Gastroesophageal sphincter (tissue), 4 donors: ENCODE data around the gene MBL2. TPM values are rescaled to one million over a fixed set of nuclear protein-coding genes. Genes with fewer than 3 reads are reported as not detected.

Source experiments
- ATAC-seq: fragments of 150-250 bp; one replicate; pipeline ENCODE4 v1.9.1; 2016; ENCODE audit warnings: mild to moderate bottlenecking, moderate library complexity
- H3K27ac ChIP-seq, 4 donors: fragments of 200-600 bp; sonication (generic) in 3 of 4; 1 replicate in 3 of 4; 2 replicates in 1 of 4; pipeline ENCODE4 v1.5.1; 2016 to 2019
- H3K27me3 ChIP-seq: fragments of 200-600 bp; sonication (generic); one replicate; pipeline ENCODE4 v1.5.1; 2019
- H3K36me3 ChIP-seq, 2 donors: fragments of 200-600 bp; sonication (generic); one replicate each; pipeline ENCODE4 v1.5.1; 2019; ENCODE audit warnings: control low read depth in 1 of 2
- H3K4me1 ChIP-seq, 3 donors: fragments of 200-600 bp; sonication (generic); 1 replicate in 2 of 3; 2 replicates in 1 of 3; pipeline ENCODE4 v1.5.1; 2016 to 2019; ENCODE audit warnings: control low read depth in 2 of 3
- H3K4me3 ChIP-seq, 2 donors: fragments of 200-600 bp; sonication (generic); one replicate each; pipeline ENCODE4 v1.5.1; 2019; ENCODE audit warnings: mild to moderate bottlenecking in 1 of 2, moderate library complexity in 1 of 2
- H3K9me3 ChIP-seq, 3 donors: fragments of 200-600 bp; sonication (generic); one replicate each; pipeline ENCODE4 v1.5.1; 2017 to 2019; ENCODE audit warnings: control low read depth in 2 of 3
- EP300 ChIP-seq: sonication (generic); formaldehyde crosslinking; IDR thresholded peaks from one replicate; pipeline ENCODE4 v1.6.1; 2017; ENCODE audit warnings: antibody characterized with exemption, mild to moderate bottlenecking
- POLR2A ChIP-seq, 2 donors: fragments of 450-650 bp; IDR thresholded peaks; one replicate each; pipeline ENCODE4 v1.6.1; 2017; ENCODE audit warnings: antibody characterized with exemption in 2 of 2, mild to moderate bottlenecking in 2 of 2, moderate library complexity in 1 of 2
- POLR2AphosphoS5 ChIP-seq: sonication (generic); formaldehyde crosslinking; IDR thresholded peaks from one replicate; pipeline ENCODE4 v1.6.1; 2017; ENCODE audit warnings: antibody characterized with exemption
- whole genome bisulfite sequencing, 2 donors: methylation state at CpG; one replicate each; pipeline ENCODE4 v1.1.5; 2018; ENCODE audit warnings: low coverage in 1 of 2; 5-methylcytosine and 5-hydroxymethylcytosine counted together
- total RNA-seq, 4 donors: library from RNA; depleted of rRNA; stranded (reverse); fragments of >200 nt; gene quantifications; one replicate each; pipeline ENCODE4 v1.1.0, GENCODE V29; 2016
- TF ChIP-seq, protein P1 (sequence below), 4 experiments: fragments of 200-600 bp in 2 of 4; fragments of 450-650 bp in 2 of 4; sonication (generic) in 1 of 4; IDR thresholded peaks; one replicate each; pipeline ENCODE4 v1.5.1; 2017 to 2019; ENCODE audit warnings: antibody characterized with exemption in 4 of 4, mild to moderate bottlenecking in 2 of 4, moderate library complexity in 2 of 4

Gene MBL2
- total RNA-seq, 4 donors from 2014 or later = not detected

DNA sequence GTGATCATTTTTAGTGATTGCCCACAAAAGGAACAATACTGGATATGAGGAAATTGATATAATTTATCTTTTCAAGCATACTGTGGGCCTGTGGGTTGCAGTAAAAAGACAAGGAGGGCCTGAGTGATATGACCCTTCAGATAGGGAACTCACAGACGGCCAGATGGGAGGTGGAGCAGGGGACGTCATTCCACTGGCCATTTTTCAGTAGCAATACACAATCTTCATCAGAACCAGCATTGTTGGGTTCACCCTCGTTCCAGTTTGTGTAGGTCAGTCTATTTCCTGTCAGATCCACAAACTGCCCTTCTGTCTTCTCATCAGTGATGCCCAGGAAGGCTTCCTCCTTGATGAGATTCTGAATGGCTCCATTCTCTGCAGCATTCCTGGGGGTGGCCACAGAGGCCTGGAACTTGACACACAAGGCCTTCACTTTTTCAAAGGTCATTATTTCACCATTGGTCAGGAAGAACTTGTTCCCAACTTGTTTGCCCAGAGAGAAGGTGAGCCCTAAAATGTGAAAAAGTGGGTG, 4.5 kb downstream of the MBL2 start:
- TF ChIP-seq POLR2A (IDR thresholded peaks at IDR 0.05) (no peak), POLR2AphosphoS5 (no peak)
- H3K27me3 ChIP-seq = no peaks in the 10 kb centered on the region
- no peaks in the 10 kb centered on the region for H3K36me3 ChIP-seq
- no peak overlapping the region for H3K4me3 ChIP-seq
- no peak overlapping the region for H3K27ac ChIP-seq
- WGBS, 2 donors = 67 to 79% methylated on average over 3 of the region's 3 CpGs
- H3K4me1 ChIP-seq = no peaks in the 10 kb centered on the region
- ATAC-seq = no peak
- H3K9me3 ChIP-seq = no peaks in the 10 kb centered on the region

DNA sequence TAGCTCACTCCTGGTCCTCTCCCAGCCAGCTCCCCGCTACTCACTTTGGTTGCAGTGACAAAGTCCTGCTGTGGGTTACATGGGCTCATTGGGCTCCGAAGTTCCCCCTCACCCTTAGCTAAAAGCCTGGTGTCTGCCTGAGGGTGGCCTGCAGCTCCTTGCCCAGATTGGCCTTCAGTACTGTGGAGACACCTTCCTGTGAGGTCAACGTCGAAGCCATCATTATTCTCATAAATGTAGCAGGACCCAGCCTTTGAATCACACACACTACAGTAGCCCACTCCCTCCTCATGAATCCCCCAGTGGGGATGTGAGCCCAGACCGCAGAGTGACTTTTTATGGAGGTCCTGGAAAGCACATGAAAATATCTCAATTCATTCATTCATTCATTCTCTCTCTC, 10.5 kb downstream of the MBL2 start:
- no peaks in the 10 kb centered on the region for H3K4me1 ChIP-seq

DNA sequence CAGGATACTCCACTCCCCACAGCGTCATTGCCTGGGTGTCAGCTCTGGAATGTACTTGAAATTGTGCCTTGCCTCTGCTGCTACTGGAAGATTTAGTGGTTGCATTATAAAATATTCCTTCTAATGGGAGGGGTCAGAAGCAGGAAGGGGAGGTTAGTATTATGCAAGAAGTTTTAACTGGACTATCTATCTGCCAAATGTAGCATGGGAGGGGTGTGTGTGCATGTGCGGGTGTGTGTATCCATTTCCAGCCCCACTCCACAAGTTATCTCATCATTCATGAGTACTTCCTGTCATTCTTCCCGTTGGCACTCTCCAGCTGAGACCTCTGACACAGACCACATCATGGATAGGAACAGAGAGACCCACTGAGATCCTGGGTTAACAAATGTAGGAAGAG, 13.4 kb downstream of the MBL2 start:
- no peak for ATAC-seq
- no peak overlapping the region for H3K27ac ChIP-seq
- H3K36me3 ChIP-seq = no peaks in the 10 kb centered on the region
- no peak overlapping the region for H3K4me3 ChIP-seq
- WGBS, 2 donors = 29 to 67% methylated on average over 1 to 3 of the region's 3 CpGs
- no peaks in the 10 kb centered on the region for H3K9me3 ChIP-seq
- H3K27me3 ChIP-seq = no peaks in the 10 kb centered on the region
- H3K4me1 ChIP-seq = no peaks in the 10 kb centered on the region
- TF ChIP-seq, protein P1, sequence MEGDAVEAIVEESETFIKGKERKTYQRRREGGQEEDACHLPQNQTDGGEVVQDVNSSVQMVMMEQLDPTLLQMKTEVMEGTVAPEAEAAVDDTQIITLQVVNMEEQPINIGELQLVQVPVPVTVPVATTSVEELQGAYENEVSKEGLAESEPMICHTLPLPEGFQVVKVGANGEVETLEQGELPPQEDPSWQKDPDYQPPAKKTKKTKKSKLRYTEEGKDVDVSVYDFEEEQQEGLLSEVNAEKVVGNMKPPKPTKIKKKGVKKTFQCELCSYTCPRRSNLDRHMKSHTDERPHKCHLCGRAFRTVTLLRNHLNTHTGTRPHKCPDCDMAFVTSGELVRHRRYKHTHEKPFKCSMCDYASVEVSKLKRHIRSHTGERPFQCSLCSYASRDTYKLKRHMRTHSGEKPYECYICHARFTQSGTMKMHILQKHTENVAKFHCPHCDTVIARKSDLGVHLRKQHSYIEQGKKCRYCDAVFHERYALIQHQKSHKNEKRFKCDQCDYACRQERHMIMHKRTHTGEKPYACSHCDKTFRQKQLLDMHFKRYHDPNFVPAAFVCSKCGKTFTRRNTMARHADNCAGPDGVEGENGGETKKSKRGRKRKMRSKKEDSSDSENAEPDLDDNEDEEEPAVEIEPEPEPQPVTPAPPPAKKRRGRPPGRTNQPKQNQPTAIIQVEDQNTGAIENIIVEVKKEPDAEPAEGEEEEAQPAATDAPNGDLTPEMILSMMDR (IDR thresholded peaks at IDR 0.05) = no peak
- TF ChIP-seq POLR2A (IDR thresholded peaks at IDR 0.05) (no peak), POLR2AphosphoS5 (no peak), EP300 (no peak)

More for the DNA sequence above, 10.5 kb downstream of the MBL2 start:
- TF ChIP-seq EP300 = no peak
- TF ChIP-seq POLR2A (IDR thresholded peaks at IDR 0.05) = no peak
- TF ChIP-seq POLR2AphosphoS5 = no peak
- no peak overlapping the region for H3K27ac ChIP-seq
- no peaks in the 10 kb centered on the region for H3K9me3 ChIP-seq
- WGBS, 2 donors = 82 to 96% methylated on average over 4 to 5 of the region's 5 CpGs
- H3K36me3 ChIP-seq = no peaks in the 10 kb centered on the region
- H3K27me3 ChIP-seq = no peaks in the 10 kb centered on the region
- ATAC-seq = no peak
- H3K4me3 ChIP-seq = no peak overlapping the region

DNA sequence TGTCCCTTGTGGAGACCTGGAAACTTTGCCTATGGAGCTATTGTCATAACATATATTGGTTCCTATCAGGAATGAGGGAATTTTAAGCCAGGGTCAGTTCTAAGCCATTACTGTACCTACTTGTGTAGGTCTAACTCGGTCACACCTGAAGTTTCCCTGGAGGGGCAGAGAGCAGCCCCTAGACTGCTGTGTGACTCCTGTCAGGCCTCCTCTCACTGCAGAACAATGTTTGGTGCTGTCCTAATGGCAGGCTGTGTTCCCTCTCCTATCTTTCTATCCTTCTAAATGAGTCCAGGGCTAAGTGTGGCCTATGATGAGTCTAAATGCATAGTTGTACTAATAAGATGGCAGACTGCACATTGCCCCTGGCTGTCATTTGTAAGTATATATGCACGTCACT, 14.2 kb downstream of the MBL2 start:
- no peak for ATAC-seq
- Histone ChIP-seq H3K36me3 (no peaks in the 10 kb centered on the region), H3K4me1 (no peaks in the 10 kb centered on the region), H3K9me3 (no peaks in the 10 kb centered on the region), H3K4me3 (no peak overlapping the region), H3K27me3 (no peaks in the 10 kb centered on the region), H3K27ac (no peak overlapping the region)
- TF ChIP-seq POLR2A (IDR thresholded peaks at IDR 0.05) = no peak
- no peak for TF ChIP-seq EP300
- TF ChIP-seq POLR2AphosphoS5 = no peak
- TF ChIP-seq, protein P1 (IDR thresholded peaks at IDR 0.05) = no peak
- WGBS, 2 donors = 88 to 100% methylated on average over 1 to 2 of the region's 2 CpGs

DNA sequence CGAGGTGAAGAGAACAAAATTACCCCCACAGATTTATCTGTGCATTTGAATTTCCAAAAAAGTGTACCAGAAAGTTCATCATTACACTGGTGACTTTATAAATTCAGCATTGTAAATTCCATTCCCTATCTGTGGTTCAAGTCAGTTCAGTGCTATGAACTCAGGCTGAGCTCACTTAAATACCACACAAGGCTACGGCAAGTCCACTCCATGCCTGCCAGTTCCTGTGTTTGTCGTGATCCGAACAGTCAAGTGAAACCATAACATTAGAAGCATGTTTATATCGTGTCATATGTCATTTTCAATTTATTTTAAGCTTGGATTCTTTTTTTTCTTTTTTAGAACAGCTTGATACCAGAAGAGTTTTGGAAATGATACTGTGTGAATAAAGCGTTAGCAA, 14.8 kb downstream of the MBL2 start:
- H3K36me3 ChIP-seq = no peaks in the 10 kb centered on the region
- no peaks in the 10 kb centered on the region for H3K9me3 ChIP-seq
- no peak for TF ChIP-seq POLR2A (IDR thresholded peaks at IDR 0.05)
- no peak for TF ChIP-seq POLR2AphosphoS5
- TF ChIP-seq, protein P1 (IDR thresholded peaks at IDR 0.05) = no peak
- no peak for TF ChIP-seq EP300
- WGBS, 2 donors = 29 to 36% methylated on average over 5 to 6 of the region's 6 CpGs
- no peak overlapping the region for H3K4me3 ChIP-seq
- no peak for ATAC-seq
- no peaks in the 10 kb centered on the region for H3K27me3 ChIP-seq
- H3K4me1 ChIP-seq = no peaks in the 10 kb centered on the region
- no peak overlapping the region for H3K27ac ChIP-seq

DNA sequence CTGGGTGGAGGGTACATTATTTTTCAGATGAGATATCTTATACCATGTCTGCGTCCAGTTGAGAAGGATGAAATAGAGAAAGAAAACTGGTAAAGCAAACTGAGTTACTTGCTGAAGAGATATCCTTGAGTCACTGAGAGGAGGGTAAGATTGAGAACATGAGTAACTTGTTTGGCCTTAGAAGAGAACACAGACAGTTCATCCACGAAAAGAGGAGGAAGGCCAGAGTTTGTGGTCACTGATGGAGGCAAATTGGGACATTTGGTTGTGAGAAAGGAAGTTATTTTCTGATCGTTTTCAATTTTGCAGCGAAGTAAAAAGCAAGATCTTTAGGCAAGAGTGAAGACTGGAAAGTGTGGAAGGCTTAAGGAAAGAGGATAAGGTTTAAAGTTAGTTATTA, 15.6 kb downstream of the MBL2 start:
- Histone ChIP-seq H3K27me3 (no peaks in the 10 kb centered on the region), H3K9me3 (no peaks in the 10 kb centered on the region), H3K4me1 (no peaks in the 10 kb centered on the region), H3K4me3 (no peak overlapping the region), H3K27ac (no peak overlapping the region), H3K36me3 (no peaks in the 10 kb centered on the region)
- TF ChIP-seq, protein P1 (IDR thresholded peaks at IDR 0.05) = no peak
- TF ChIP-seq POLR2A (IDR thresholded peaks at IDR 0.05) (no peak), EP300 (no peak), POLR2AphosphoS5 (no peak)
- ATAC-seq = no peak
- WGBS, 2 donors = 61 to 87% methylated on average over 3 to 4 of the region's 4 CpGs
